GM12878 (cell line): ENCODE measurements around the gene NEDD8. TPM values are rescaled to one million over a fixed set of nuclear protein-coding genes. Genes with fewer than 3 reads are reported as not detected.
"Not testable (repeated sequence)": the region's sequence is repeated elsewhere in the genome, so short reads cannot be mapped to it uniquely, and the experiment has no call there.

Source experiments
- ATAC-seq: fragments of 200-7000 bp; cut with Tn5 transposase; 3 replicates; pipeline ENCODE4 v1.9.1; 2020; ENCODE audit warnings: mild to moderate bottlenecking, moderate library complexity
- BruUV-seq: library from RNA; stranded (reverse); fragments of 400-500 nt; replicated peaks from 2 replicates; lab custom pipeline; 2021; lab: Mats Ljungman, UMichigan
- CTCF ChIA-PET: fragments of 300-600 bp; sonication (Branson Sonifier 250); formaldehyde crosslinking; extraction: SDS; loops from one replicate; lab custom pipeline; 2021; ENCODE audit warnings: inconsistent platforms; lab: Yijun Ruan, JAX
- POLR2A ChIA-PET: fragments of 350-600 bp; formaldehyde crosslinking; extraction: SDS; loops from one replicate; lab custom pipeline; 2021; ENCODE audit warnings: inconsistent platforms; lab: Charles Lee
- RAD21 ChIA-PET: fragments of 300-600 bp; sonication (Branson Sonifier 250); formaldehyde crosslinking; loops from one replicate; lab custom pipeline; 2023; ENCODE audit warnings: antibody characterized with exemption; ENCODE audit not compliant: unreplicated experiment; lab: Charles Lee
- SMC1A ChIA-PET: fragments of 300-600 bp; sonication (Branson Sonifier 250); formaldehyde crosslinking; loops from one replicate; lab custom pipeline; 2023; ENCODE audit not compliant: unreplicated experiment, uncharacterized antibody; lab: Charles Lee
- DNase-seq: peaks from one replicate; pipeline ENCODE4 v3.0.0-alpha.2; 2011; ENCODE audit warnings: low read depth, low spot score
- FAIRE-seq: peaks from 3 replicates; lab custom pipeline; 2011; peaks lifted over from hg19 to GRCh38; lab: Jason Lieb, UNC
- H2AFZ ChIP-seq: 2 replicates; pipeline ENCODE4 v1.6.0; 2011; ENCODE audit warnings: low read depth, low read length, control low read depth; ENCODE audit not compliant: control insufficient read depth
- H3K27ac ChIP-seq: 2 replicates; pipeline ENCODE4 v1.5.1; 2011; ENCODE audit warnings: control low read depth; ENCODE audit not compliant: control insufficient read depth, insufficient read depth
- H3K27me3 ChIP-seq, 2 experiments: replicated peaks in 1 of 2; 2 replicates each; pipeline versions ENCODE4 v1.6.0 to v1.6.1; 2011; ENCODE audit warnings: low read length in 1 of 2; ENCODE audit not compliant: control insufficient read depth in 2 of 2, insufficient read depth in 2 of 2
- H3K36me3 ChIP-seq, 2 experiments: 2 replicates each; pipeline ENCODE4 v1.5.1; 2011; ENCODE audit warnings: low read length in 1 of 2; ENCODE audit not compliant: control insufficient read depth in 2 of 2, insufficient read depth in 2 of 2
- H3K4me1 ChIP-seq: 2 replicates; pipeline ENCODE4 v1.6.1; 2011; ENCODE audit warnings: mild to moderate bottlenecking, low read length, moderate library complexity, mixed read lengths; ENCODE audit not compliant: control insufficient read depth, insufficient read depth
- H3K4me2 ChIP-seq: 2 replicates; pipeline ENCODE4 v1.6.0; 2011; ENCODE audit warnings: control low read depth; ENCODE audit not compliant: control insufficient read depth, insufficient read depth
- H3K4me3 ChIP-seq: fragments of 200-600 bp; sonication (generic); 2 replicates; pipeline ENCODE4 v1.5.1; 2016
- H3K79me2 ChIP-seq: 2 replicates; pipeline ENCODE4 v1.6.0; 2011; ENCODE audit warnings: low read length; ENCODE audit not compliant: control insufficient read depth, insufficient read depth
- H3K9ac ChIP-seq: 2 replicates; pipeline ENCODE4 v1.8.0; 2011; ENCODE audit warnings: low read length, control low read depth, mixed read lengths; ENCODE audit not compliant: control insufficient read depth, insufficient read depth
- H3K9me3 ChIP-seq: replicated peaks from 3 replicates; pipeline ENCODE4 v1.5.1; 2011; ENCODE audit warnings: mild to moderate bottlenecking, low read length; ENCODE audit not compliant: control insufficient read depth, insufficient read depth
- H4K20me1 ChIP-seq: 2 replicates; pipeline ENCODE4 v1.6.0; 2011; ENCODE audit not compliant: control insufficient read depth, insufficient read depth
- CBX3 ChIP-seq: fragments of 200-600 bp; sonication (generic); IDR thresholded peaks from 2 replicates; pipeline ENCODE4 v1.6.1; 2016; ENCODE audit warnings: low read depth, borderline replicate concordance
- WGBS: methylation state at CpG from one replicate; pipeline ENCODE4 v1.1.6; 2016; ENCODE audit warnings: low lambda C conversion rate; ENCODE audit not compliant: insufficient replicate concordance, insufficient coverage; ENCODE audit errors: missing lambda C conversion rate; 5-methylcytosine and 5-hydroxymethylcytosine counted together
- in situ Hi-C: fragments of 300-500 bp; cut with MboI; formaldehyde crosslinking; loops from 9 replicates; pipeline ENCODE4 v1.14.3; 2018; ENCODE audit warnings: mixed read lengths
- intact Hi-C: fragments of 100-400 bp; cut with micrococcal nuclease; formaldehyde crosslinking; loops from one replicate; pipeline ENCODE4 v1.14.2; 2022; ENCODE audit not compliant: unreplicated experiment
- polyA plus RNA-seq, 11 experiments: library from polyadenylated mRNA; depleted of rRNA in 4 of 11; unstranded in 6 of 11; stranded (reverse) in 5 of 11; fragments of >200 nt; fragmentation: Nextera tagmentation in 4 of 11; fragmentation: Illumina TruSeq in 1 of 11; extraction: Ambion mirVana in 4 of 11; extraction: Trizol in 1 of 11; gene quantifications; 1 replicate in 1 of 11; 2 replicates in 10 of 11; pipeline versions ENCODE4 v1.2.1 to v1.2.3, GENCODE V29; 2011 to 2016; ENCODE audit warnings: inconsistent platforms in 2 of 11, missing spikeins in 2 of 11, low read depth in 1 of 11
- total RNA-seq, 4 experiments: library from RNA; depleted of rRNA in 3 of 4; stranded (reverse); fragments of >200 nt in 3 of 4; fragmentation: Illumina TruSeq in 1 of 4; extraction: Trizol in 1 of 4; gene quantifications; 2 replicates each; pipeline versions ENCODE4 v1.2.1 to v1.2.3, GENCODE V29; 2013 to 2021

NEDD8 gene
- total and polyA plus RNA-seq, 10 of the 15 experiments (the other 5 are each of a cell fraction or from before 2014, with no cell fraction given), result 164 to 991 (median 300) TPM

DNA sequence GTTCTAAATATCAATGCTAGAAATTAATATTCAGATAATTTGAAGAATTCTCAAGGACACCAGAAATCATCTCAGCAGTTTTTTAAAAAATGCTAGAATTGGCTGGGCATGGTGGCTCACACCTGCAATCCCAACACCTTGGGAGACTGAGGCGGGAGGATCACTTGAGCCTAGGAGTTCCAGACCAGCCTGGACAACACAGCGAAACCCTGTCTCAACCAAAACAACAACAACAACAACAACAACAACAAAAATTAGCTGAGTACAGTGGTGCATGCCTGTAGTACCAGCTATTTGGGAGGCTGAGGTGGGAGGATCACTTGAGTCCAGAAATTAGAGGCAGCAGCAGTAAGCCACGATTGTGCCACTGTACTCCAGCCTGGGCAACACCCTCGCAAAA is 13.1 kb downstream of the NEDD8 start:
- Histone ChIP-seq H3K27ac (no peak overlapping the region), H3K9ac (no peak overlapping the region), H2AFZ (no peak overlapping the region), H3K4me1 (peaks cover 7% of the 10 kb centered on the region), H3K36me3 (peaks cover 2 to 8% of the 10 kb centered on the region in 2 experiments; a peak in 3 of 4 replicates), H3K27me3 (no peaks in the 10 kb centered on the region), H3K4me2 (no peak overlapping the region), H4K20me1 (no peaks in the 10 kb centered on the region), H3K4me3 (no peak overlapping the region), H3K79me2 (peaks cover 8% of the 10 kb centered on the region), H3K9me3 (no peaks in the 10 kb centered on the region)
- POLR2A ChIA-PET, result interaction anchor here (1.1 kb wide), 1 partner anchor 20 kb away, joined by 11 read pairs; no protein-coding TSS in a partner anchor
- intact Hi-C loops, result loop anchor here (10.0 kb wide), 1 partner anchor 204 kb away; no protein-coding TSS in a partner anchor
- RAD21 ChIA-PET, result interaction anchor here (0.7 kb wide), 1 partner anchor 81 kb away, joined by 3 read pairs; no protein-coding TSS in a partner anchor
- SMC1A ChIA-PET, result interaction anchor here (0.9 to 2.0 kb wide), 2 partner anchors 13 to 15 kb away, joined by 4 to 12 read pairs; partner anchors contain the start of genes GMPR2 and NEDD8
- CTCF ChIA-PET, result interaction anchor here (1.5 to 3.4 kb wide), 4 partner anchors 9 to 89 kb away, joined by 5 to 24 read pairs (median 9); partner anchors contain the start of genes CIDEB and TINF2
- no TSS peak for BruUV-seq
- TF ChIP-seq CBX3, result no peak
- in situ Hi-C loops, result no loop called here
- FAIRE-seq, result no peak
- no peak for DNase-seq
- ATAC-seq, result no peak
- WGBS, result 100% methylated on average over 2 of the region's 4 CpGs

GRCh38 chr14:24216876-24217275 is 15.3 kb downstream of the NEDD8 start:
- Histone ChIP-seq H3K4me1 (peaks cover 13% of the 10 kb centered on the region), H3K79me2 (peaks cover 14% of the 10 kb centered on the region), H3K36me3 (peaks cover 2 to 12% of the 10 kb centered on the region in 2 experiments)
- H3K27me3 ChIP-seq, H3K4me2 ChIP-seq, DNase-seq, BruUV-seq, H4K20me1 ChIP-seq, H2AFZ ChIP-seq, FAIRE-seq, H3K9me3 ChIP-seq, H3K4me3 ChIP-seq, H3K9ac ChIP-seq, ATAC-seq, H3K27ac ChIP-seq, in situ Hi-C loops: not testable (repeated sequence)
- intact Hi-C loops, result loop anchor here (1.0 to 10.0 kb wide), 4 partner anchors 25 to 202 kb away; partner anchors contain the start of genes RABGGTA and TINF2
- 57% methylated on average over 1 of the region's 1 CpG for WGBS
- CTCF ChIA-PET, result interaction anchor here (2.9 to 6.3 kb wide), 4 partner anchors 25 to 91 kb away, joined by 18 to 54 read pairs (median 38); partner anchors contain the start of genes CIDEB, RABGGTA and TINF2
- RAD21 ChIA-PET, result interaction anchor here (2.0 to 2.9 kb wide), 2 partner anchors 75 to 91 kb away, joined by 5 to 23 read pairs; partner anchors contain the start of genes CIDEB and EMC9
- SMC1A ChIA-PET, result interaction anchor here (0.8 to 1.8 kb wide), 4 partner anchors 18 to 108 kb away, joined by 3 to 11 read pairs (median 4); partner anchors contain the start of genes CIDEB and TINF2
- POLR2A ChIA-PET, result interaction anchor here (2.1 kb wide), 1 partner anchor 22 kb away, joined by 10 read pairs; the partner anchor contains the start of gene TM9SF1
